Embryonic facial prominence (tissue), 1 donor: ENCODE measurements around the gene POLD2.

Experiments used
- DNase-seq: peaks from one replicate; pipeline ENCODE4 v3.0.0-alpha.2; 2016; ENCODE audit errors: extremely low spot score

Gene POLD2

DNA sequence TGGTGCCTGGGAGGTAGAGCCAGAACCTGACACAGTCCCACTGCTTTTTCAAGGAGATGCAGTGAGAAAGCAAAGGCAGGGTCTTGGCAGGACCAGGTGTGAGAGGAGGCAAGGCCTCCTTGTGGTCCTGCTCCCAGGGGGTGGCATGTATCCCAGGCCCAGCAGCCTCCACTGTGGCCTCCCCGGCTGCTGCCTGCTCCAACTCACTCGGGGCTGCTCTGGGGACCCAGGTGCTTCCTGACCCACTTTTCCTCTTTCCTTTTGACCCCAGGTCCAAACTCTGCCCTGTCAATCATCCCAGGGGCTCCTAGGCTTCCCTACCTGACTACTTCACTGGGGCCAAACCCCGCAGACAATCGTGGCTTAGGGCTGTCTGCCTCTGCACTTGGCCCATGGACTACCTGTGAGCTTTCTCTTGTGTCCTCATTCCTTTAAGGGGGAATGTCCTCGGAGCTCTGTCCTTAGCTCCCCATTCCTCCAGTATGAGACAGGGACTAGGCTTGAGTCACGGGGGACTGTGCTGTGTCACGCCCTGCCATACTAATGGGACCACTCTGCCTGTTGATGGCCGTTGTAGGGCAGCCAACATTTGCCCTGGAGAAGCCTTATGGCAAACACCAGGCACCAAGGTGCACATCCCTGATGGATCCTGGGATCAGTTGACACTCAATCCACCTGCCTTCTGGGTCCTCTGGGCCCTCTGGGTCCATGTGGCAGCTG is 20.3 kb downstream of the POLD2 start:
- DNase-seq, result no peak

DNA sequence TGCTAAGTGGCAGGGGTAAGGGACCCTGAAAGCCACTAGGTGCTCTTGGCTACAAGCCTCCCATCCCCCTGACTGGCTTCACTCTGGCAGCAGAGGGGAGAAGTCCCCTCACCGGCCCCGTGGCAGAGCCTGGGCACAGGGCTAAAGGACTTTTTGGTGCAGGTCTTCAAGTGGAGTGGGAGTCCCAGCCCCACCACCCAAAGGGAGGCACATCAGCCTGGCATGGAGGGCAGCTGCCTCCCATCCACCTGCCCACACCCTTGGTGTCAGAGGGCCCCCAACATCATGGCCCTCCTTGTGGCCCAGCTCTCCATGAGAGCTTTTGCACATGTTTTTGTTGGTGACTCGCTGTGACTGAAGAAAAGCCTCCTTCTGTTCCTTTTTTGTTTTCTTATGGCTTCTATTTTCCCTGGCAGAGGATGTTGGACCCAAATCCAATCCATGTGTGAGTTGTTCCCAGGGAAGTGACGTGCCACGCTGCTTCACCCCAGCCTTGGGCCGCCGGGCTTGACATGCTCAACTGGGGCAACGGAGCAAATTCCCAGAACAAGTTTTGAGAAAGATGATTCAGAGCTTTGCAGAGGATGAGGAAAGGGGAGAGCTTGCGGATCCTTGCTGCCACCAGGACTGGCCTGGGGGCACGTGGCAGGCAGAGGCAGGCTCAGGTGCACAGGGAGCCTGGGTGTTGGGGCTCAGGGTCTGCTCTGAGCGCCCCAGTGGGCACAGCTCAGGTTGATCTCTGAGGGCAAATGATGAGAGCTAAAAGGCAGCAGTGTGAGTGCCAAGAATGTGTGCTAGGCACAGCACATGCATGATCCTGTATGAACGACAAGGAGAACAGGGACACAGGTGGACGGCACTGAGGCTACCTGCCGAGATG is 21.1 kb downstream of the POLD2 start:
- DNase-seq, result no peak

DNA sequence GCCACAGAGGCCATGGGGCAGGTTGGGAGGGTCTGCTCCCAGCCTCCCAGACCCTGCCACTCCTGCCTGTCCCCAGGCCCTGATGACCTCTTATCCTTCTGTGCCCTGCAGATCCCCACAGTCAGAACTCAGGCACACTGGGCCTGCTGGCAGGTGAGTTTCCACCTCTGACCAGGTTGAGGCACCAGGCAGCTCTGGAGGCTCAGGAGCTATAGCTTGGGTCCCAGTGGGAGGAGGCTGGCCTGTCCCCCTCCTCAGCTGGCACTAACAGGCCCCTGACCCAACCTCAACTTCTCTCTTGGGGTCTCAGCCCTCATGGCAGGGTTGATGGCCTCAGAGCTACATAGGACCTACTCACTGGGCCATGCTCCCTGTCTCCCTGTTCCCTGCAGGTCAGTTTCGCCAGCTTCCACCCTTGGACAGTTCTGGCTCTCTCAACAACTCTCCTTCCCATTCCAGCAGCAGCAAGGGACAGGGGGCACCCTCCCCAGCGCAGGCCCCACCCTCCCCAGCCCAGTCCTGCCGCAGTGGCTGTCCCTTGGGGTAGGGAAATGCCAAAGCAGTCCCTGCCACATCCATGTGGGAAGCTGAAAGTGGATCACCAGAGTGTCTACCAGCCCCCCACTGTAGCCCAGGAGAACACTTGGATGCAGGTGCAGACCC is 21.9 kb downstream of the POLD2 start:
- DNase-seq, result no peak

DNA sequence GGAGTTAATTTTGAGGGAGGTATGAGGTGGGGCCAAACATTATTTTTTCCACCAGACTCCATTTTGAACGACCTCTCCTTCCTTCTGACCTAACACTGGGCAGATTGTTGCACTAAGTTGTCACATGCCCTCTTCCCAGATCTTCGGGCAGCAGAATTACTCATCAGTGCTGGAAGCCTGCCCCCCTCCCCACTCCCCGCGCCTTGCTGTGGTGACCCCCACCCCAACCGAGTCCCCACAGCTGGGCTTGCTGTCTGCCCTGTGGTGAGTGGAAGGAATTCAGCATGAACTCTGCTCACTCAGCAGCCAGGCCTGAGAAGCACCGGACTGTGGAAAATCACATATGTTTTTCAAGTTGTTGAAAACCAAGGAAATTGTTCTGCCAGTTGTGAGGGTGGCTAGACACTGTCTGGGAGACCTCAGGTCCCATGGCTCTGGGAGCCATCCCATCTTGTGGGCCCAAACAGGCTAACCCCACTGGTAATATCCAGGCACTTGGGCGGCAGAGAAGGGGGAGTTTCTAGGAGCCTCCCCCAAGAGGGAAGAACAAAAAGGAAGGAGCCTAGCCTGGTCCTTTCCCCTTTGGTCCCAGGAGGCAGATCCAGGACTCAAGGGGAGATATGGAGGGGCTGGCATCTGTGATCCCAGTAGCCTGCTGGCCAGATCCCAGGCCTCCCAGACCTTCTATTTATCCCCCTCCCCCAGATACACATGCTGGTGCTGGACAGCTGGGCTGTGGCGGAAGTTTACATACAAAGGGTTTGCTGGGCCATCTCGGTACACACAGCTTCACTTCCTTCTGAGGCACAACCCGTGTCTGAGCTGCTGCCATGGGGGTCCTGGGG is 22.7 kb downstream of the POLD2 start:
- DNase-seq, result no peak

DNA sequence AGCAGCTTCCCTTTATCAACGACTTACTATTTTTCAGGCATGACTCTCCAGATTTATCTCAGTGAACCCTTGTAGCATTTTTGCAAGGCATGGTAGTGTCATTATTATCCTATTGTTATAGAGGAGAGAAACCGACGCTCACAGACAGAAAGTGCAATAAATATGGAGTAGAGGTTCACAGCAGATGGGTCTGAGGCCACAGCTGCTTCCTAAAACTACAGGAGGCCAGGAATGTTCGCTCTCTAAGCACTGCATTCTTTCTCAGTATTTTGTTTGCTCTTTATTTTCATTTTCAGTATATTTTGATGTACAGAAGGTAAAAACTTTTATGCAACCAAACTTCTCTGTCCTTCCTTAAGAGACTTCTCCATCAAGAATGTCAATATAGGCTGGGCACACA is 23.7 kb downstream of the POLD2 start:
- no peak for DNase-seq

DNA sequence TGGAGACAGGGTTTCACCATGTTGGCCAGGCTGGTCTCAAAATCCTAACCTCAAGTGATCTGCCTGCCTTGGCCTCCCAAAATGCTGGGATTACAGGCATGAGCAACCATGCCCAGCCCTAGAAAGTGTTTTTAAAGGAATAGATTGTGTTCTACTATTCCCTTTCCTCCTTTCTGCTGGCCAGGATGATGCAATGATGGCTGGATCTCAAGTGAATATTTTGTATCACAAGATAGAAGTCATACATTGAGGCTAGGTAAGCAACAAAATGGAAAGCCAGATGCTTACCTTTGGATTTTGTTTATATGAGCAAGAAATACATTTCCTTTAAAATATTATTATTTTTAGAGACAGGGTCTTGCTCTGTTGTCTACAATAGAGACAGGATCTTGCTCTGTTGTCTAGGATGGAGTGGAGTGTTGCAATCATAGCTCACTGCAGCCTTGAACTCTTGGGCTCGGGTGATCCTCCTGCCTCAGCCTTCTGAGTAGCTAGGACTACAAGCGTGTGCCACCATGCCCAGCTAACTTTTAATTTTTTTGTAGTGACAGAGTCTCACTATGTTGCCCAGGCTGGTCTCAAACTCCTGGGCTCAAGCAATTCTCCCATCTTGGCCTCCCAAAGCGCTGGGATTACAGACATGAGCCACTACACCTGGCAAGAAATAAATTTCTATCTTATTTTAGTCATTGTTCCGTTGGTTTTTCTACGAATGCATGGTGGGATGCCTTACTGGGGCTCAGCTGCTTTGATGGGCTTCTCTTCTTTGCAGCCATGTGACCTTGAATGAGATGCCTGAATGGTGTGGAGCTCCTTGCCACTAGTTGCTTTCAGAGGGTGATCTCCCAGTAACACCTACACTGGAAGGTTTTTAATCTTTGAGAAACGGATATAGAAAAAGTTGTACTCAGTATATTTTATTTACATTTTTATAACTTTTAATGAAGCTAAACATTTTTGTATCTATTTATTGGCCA is 25.0 kb downstream of the POLD2 start:
- DNase-seq, result no peak

DNA sequence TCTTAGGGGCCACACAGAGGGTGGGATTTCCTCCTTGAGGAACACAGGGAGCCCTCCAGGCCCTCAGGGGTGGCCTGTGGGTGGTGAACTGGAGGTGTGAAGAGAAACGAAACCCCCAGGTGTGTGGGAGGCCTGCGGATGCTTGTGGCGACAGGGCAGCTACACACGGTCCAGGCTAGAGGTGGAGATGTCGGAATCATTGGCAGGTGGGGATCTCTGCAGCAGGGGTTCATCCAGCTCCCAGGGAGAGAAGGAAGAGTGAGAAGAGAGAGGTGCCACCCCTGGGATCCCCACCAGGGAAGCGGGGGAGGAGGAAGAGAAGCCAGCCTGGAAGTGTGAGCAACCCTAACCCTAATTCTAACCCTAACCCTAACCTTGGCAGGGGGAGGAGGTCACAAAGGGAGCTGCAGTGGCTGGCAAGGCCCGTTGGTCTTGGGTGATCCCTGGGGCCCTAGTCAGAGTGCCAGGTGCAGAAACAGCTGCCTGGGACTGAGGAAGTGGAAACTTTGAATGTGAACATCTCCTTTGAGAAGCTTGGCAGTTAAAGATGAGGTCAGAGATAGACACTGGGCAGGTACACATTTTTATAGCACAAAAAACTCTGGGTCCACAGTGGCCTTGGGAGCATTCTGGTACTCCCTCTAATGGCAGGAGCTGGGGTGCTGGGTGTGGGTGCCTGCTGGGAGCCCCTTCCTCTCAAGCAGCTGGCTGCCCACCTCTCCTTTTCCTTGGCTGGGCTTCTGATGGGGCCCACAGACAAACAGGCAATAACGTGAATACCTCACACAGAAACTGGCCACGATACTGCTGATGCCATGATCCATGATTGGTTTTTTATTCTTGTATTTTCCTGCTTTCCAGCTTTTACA is 26.1 kb downstream of the POLD2 start:
- DNase-seq, result no peak

DNA sequence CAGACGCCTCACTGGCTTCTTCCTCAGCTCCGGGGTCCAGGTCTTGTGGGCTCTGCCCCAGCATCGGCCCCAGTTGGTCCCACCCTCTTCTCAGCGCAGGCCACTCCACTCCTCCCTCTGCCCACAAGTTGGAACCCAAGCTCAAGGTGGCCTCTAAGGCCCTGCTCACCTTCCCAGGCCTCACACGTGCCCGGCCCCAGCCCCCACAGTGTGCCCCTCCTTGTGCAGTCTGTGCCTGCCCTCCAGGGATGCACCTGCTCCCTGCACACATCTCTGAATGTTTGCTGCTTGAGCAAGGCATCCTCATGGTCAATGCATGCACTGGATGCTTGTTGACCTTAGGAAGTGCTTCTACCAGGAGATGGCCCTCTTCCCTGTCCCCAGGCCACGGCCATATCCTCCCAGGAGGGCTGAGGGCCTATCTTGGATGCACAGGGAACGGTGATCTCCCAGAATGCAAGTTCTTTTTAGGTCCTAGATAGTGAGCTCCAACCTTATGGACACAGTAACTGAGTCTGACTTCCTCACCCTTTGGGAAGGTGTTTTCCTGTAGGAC is 26.9 kb downstream of the POLD2 start:
- no peak for DNase-seq

GRCh38 chr7:44095781-44096180 is 27.6 kb downstream of the POLD2 start:
- no peak for DNase-seq

GRCh38 chr7:44094883-44095592 is 28.3 kb downstream of the POLD2 start:
- no peak for DNase-seq

- DNase-seq, result no peak
These were observed 29.0 kb downstream of the POLD2 start for GRCh38 chr7:44094365-44094764.

DNA sequence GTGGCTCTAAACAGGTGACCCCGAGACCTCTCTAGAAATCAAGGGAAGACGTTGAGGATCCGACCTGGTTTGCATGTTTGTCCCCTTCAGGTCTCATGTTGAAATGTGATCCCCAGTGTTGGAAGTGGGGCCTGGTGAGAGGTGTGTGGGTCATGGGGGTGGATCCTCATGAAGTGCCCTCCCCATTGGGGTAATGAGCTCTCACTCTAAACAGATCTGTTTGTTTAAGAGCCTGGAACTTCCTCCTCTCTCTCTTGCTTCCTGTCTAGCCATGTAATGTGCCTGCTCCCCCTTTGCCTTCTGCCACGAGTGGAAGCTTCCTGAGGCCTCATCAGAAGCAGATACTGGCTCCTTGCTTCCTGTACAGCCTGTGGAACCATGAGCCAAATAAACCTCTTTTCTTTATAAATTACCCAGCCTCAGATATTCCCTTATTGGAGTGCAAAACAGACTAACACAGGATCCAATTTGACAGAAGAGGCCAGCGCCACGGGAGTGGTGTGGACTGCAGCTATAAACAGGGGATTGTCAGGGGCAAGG is 30.2 kb downstream of the POLD2 start:
- no peak for DNase-seq

DNA sequence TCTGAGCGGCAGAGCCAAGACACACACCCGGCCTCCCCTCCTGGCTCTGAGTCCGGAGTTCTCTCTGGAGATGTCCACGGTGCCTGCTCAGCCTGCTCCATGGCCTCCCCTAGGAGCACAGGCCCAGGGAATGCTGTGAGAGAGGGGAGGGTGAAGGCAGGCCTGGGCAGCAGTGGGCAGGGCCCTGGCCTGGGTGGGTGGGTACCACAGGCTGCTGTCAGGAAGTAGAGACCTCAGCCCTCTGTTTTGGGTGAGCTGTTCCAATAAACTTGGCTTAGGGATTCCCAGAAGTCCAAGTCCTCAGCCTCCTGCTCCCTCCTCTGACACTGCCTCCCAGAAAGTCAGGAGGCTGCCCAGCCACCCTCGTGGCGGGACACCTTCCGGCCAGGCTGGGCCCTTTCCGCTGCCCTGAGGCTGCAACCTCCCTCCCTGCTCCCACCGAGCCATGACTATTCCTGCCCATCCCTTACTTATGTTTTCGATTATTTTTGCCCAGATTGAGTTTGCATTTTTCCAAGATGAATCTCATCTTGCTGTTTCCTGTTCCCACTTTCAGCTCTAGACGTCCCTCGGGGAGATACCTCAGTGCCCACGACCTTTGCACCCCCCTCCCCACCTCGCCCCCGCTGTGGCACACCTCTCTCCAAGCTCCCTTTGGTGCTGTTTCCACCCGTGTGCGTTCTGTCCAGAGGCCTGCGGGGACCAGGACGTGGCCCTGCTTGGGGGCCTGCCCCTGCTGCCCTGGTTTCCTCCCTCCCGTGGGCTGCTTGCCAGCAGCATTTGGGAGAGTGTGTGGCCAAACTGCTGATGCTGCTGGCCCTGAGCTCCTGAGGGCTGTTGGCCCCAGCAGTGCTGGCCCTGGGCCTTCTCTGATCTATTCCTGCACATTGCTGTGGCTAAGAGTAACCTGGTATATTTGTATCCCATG is 35.2 kb downstream of the POLD2 start:
- no peak for DNase-seq

DNA sequence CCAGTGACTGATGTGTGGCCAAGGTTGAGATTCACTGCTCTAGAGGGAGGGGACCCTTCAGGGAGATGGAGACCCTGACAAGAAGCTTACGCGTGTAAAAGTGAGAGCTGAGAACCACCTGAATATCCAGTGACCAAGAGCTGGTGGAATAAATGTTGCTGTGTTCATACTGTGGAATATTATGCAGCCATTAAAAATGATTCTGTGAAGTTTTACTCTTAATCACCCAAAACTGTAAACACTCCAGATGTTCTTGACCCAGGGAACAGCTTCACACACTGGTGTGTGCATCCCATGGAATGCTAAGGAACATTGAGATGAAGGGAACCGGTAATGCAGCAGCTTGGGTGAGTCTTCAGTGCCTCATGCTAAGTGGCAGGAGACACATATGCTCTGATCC is 36.7 kb downstream of the POLD2 start:
- DNase-seq, result no peak

GRCh38 chr7:44085546-44085945 is 37.8 kb downstream of the POLD2 start:
- no peak for DNase-seq

- DNase-seq, result no peak
These were observed 38.6 kb downstream of the POLD2 start for GRCh38 chr7:44084701-44085100.

DNA sequence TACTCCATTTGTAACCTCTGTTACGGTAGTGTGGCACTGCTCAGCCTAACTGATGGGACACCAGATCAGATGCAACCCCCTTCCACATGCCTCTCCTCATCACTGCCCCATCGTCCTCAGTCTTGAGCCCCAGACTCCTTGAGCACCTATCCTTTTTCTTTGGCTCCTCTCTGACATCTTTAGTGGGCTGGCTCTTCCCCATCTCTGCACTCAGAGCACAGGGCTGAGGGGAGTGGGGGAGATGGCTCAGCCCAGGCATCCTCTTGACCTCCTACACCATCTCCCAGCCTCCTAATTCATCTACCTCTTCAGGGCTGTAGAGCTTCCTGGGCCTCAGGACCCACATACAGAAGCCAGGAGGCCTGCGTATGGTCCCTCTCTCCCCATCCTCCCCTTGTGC is 39.6 kb downstream of the POLD2 start:
- DNase-seq, result no peak
